Central memory CD8-positive, alpha-beta T cell (primary cell): Measurements from ENCODE around the gene ZC3HAV1.
"Not testable (repeated sequence)": the region's sequence is repeated elsewhere in the genome, so short reads cannot be mapped to it uniquely, and the experiment has no call there.

ENCODE experiments used
- ATAC-seq: fragments of 150-1000 bp; cut with Tn5 transposase; replicated peaks from 2 replicates; pipeline ENCODE4 v1.10.0; 2022; ENCODE audit warnings: mild to moderate bottlenecking, moderate FRiP score, moderate number of reproducible peaks; ENCODE audit not compliant: poor library complexity, severe bottlenecking; ENCODE audit errors: extremely low read depth
- DNase-seq, 2 donors: peaks; one replicate each; pipeline ENCODE4 v3.0.0; 2021; ENCODE audit warnings: low spot score in 2 of 2
- H3K27ac Mint-ChIP-seq: one replicate; pipeline ENCODE4 v1.8.0; 2022; ENCODE audit warnings: low read depth, mild to moderate bottlenecking, moderate library complexity, mixed read lengths
- H3K27me3 Mint-ChIP-seq: one replicate; pipeline ENCODE4 v1.8.0; 2022; ENCODE audit warnings: mixed read lengths
- H3K36me3 Mint-ChIP-seq: one replicate; pipeline ENCODE4 v1.8.0; 2022; ENCODE audit warnings: mild to moderate bottlenecking, moderate library complexity, mixed read lengths; ENCODE audit not compliant: insufficient read depth
- H3K4me1 Mint-ChIP-seq: one replicate; pipeline ENCODE4 v1.8.0; 2022; ENCODE audit warnings: mixed read lengths
- H3K4me3 Mint-ChIP-seq: one replicate; pipeline ENCODE4 v1.8.0; 2022; ENCODE audit warnings: mild to moderate bottlenecking, moderate library complexity, mixed read lengths
- H3K9me3 Mint-ChIP-seq: one replicate; pipeline ENCODE4 v1.8.0; 2022; ENCODE audit warnings: mixed read lengths

The ZC3HAV1 gene

DNA sequence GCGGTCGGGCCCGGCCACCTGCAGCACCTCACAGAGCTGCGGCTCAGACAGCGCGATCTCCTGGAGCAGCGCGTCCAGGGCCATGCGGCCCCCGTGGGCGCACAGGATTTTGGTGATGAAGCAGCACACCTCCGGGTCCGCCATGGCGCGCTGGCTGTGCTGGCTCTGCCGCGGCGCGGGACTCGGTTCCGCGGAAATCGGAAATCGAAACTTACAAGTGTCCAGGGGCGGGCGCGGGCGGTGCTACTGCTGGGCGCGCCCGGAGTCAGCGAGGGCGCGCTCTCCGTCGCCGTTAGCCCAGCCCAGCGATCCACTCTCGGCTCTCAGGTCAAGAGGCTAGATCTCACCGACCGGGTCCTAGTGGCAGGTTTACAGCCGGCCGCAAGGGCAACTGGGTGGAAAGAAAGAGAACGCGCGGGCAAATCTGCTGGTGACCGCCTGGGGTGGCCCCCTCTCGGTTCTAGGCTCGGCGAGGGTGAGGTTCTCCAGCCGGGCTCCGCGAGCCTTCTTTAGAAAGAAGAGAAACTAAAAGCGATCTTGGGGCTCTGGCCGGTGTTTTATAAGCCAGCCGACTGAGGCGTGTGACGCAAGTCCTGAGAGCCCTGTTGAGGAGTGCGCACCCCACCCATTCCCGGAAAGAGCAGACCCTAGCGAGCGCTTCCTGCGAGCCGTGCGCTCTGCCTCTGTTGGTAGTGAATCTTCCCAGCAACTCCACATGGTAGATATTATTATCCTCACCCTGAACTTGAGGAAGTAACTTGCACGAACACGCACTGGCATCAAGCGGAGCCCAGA is at the start of gene ZC3HAV1:
Gene ZC3HAV1, minus strand, starts transcription at position 533 of the 795 bp plus-strand sequence. Its CDS starts 389 bp downstream, at position 144.
- DNase-seq (peak; percentile 82 to 89), ATAC-seq (peak; percentile 89)
- Mint-ChIP-seq H3K4me3 (peak within 1 kb of the TSS; percentile 100), H3K27me3 (no peaks in the 10 kb centered on the region), H3K4me1 (peaks cover 49% of the 10 kb centered on the region), H3K9me3 (peaks cover 6% of the 10 kb centered on the region), H3K27ac (peak within 1 kb of the TSS; percentile 96), H3K36me3 (peaks cover 46% of the 10 kb centered on the region)

DNA sequence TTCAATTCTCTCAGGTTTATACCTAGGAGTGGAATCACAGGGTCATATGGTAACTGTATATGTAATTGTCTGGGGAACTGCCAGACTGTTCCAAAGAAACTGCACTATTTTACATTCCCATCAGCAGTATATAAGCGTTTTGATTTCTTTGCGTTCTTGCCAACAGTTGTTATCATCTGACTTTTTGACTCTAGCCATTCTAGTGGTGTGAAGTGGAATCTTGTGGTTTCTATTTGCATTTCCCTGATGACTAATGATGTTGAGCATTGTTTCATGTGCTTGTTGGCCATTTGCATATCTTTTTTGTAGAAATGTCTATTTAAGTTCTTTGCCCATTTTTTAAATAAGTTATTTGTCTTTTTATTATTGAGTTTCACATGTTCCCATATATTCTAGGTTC is 44.3 kb upstream of the ZC3HAV1 start:
- Mint-ChIP-seq H3K36me3 (no peaks in the 10 kb centered on the region), H3K27ac (no peak overlapping the region), H3K4me1 (no peaks in the 10 kb centered on the region), H3K27me3 (no peaks in the 10 kb centered on the region), H3K4me3 (no peak overlapping the region), H3K9me3 (no peaks in the 10 kb centered on the region)
- no peak for DNase-seq
- no peak for ATAC-seq

DNA sequence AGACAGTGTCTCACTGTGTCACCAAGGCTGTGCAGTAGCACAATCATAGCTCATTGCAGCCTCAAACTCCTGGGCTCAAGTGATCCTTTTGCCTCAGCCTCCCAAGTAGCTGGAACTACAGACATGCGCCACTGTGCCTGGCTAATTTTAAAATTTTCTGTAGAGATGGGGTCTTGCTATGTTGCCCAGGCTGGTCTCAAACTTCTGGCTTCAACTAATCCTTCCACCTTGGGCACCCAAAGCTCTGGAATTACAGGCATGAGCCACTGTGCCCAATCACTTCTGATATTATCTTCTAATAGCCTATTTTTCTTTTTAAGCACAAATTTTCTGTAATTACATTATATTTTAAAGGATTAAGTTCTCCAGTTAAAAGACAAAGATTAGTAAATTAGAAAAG is 42.6 kb upstream of the ZC3HAV1 start:
- Mint-ChIP-seq H3K36me3 (peaks cover 2% of the 10 kb centered on the region), H3K4me1 (no peaks in the 10 kb centered on the region), H3K4me3 (no peak overlapping the region), H3K9me3 (no peaks in the 10 kb centered on the region), H3K27me3 (no peaks in the 10 kb centered on the region), H3K27ac (no peak overlapping the region)
- DNase-seq (no peak), ATAC-seq (no peak)

DNA sequence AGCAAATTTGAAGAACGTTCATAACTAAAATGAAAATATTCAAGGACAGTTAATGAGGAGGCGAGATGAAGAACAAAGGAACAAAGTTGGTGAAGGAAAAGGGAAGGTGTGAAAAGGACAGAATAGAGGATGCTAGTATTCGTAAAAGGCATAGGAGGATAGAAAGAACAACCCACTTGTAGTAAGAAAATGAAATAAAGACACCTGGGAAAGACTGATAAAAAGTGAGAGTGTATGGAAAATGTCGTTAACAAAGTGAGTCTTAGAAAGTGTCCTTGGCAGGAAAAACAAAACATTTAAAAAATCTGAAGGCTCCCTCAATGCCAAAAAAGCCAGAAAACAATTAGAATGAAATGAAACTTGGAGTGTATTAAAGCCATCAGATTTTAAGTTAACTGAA is 29.6 kb upstream of the ZC3HAV1 start:
- no peaks in the 10 kb centered on the region for H3K27me3 Mint-ChIP-seq
- H3K36me3 Mint-ChIP-seq = no peaks in the 10 kb centered on the region
- H3K4me1 Mint-ChIP-seq = no peaks in the 10 kb centered on the region
- H3K4me3 Mint-ChIP-seq = no peak overlapping the region
- H3K27ac Mint-ChIP-seq = no peak overlapping the region
- no peak for ATAC-seq
- DNase-seq = no peak
- no peaks in the 10 kb centered on the region for H3K9me3 Mint-ChIP-seq

DNA sequence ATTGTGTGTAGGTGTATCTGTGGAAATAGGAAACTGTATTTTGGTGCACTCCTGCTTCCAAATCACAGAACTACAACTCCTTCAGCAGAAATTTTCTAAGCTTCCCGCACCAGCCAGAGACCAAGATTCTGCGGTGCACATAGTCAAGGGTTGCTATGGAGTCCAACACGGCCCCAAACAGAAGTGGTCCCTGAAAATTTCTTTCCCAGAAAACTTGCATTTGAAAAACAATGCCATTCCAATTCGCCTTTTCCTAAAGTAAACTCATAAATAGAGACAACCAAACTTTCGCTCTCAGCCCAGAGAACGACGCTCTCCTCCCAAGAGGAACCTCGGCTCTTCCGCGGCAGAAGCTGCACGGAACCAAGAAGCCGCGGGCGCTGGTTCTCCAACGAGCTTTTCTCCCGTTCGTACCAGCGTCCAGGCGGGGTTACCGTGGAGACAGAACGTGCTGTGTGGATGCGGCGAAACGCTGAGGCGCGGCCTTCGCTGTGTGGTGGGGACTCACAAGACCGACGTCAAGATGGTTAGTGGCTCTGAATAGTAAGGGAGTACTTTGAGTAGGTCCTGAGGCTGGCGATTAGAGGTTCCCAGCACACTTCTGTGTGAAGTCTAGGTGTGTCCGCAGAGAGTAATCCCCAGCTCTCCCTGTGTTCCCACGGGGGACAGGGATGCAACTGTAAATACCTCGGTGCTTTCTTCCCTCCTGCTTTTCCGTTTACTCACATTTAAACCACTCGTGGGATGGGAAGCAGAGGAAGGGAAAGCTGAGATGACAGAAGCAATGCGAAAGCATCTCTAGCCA is 24.0 kb upstream of the ZC3HAV1 start:
- Mint-ChIP-seq H3K4me1 (peaks cover 14% of the 10 kb centered on the region), H3K36me3 (peaks cover 2% of the 10 kb centered on the region), H3K27ac (peak overlapping the region; percentile 91), H3K9me3 (no peaks in the 10 kb centered on the region), H3K4me3 (peak overlapping the region; percentile 78), H3K27me3 (no peaks in the 10 kb centered on the region)
- ATAC-seq = peak; percentile 99
- peak; percentile 84 to 85 for DNase-seq

DNA sequence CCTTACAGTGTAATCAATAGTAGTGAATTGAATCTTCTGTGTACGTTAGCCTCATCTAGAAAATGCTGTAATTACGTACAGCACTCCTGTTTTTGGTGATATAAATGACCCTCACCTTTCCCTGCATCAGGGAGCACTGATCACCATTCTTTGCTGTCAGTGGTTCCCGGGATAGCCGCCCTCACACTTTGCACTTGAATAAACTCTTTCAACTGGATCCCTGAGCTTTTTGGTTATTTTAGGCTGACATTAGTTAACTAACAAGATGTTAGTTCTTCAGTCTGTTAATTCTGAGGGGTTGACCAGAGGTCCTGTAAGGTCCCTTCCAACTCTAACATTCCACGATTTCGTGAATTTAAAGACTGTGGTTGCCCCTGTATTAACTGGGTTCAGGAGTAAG is 23.4 kb upstream of the ZC3HAV1 start:
- ATAC-seq (no peak), DNase-seq (no peak)
- Mint-ChIP-seq H3K4me3 (peak overlapping the region; percentile 78), H3K4me1 (peaks cover 14% of the 10 kb centered on the region), H3K9me3 (no peaks in the 10 kb centered on the region), H3K27me3 (no peaks in the 10 kb centered on the region), H3K27ac (no peak overlapping the region), H3K36me3 (peaks cover 2% of the 10 kb centered on the region)

DNA sequence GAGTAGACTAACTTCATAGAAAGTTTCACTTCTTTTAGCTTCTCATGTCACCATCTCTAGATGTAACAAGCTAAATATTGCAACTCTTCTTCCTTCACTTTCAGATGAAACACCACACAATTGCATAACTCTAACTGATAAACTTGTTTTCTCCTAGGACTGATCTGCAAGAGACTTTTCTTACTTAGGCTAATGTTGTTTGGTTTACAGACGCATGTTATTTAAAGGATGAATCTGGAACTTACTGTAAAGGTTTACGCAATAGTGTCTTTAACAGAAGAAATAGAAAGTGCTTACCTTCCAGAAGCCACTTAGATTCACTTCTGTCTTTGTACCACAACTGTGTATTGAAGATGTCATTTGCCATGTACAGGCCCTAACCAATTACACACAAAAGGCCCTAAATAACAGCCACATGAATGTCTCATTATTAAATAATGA is 22.1 kb upstream of the ZC3HAV1 start:
- ATAC-seq (no peak), DNase-seq (no peak)
- H3K4me1 Mint-ChIP-seq = peaks cover 14% of the 10 kb centered on the region
- H3K9me3 Mint-ChIP-seq = no peaks in the 10 kb centered on the region
- H3K27me3 Mint-ChIP-seq = no peaks in the 10 kb centered on the region
- H3K4me3 Mint-ChIP-seq = no peak overlapping the region
- no peak overlapping the region for H3K27ac Mint-ChIP-seq
- peaks cover 2% of the 10 kb centered on the region for H3K36me3 Mint-ChIP-seq

DNA sequence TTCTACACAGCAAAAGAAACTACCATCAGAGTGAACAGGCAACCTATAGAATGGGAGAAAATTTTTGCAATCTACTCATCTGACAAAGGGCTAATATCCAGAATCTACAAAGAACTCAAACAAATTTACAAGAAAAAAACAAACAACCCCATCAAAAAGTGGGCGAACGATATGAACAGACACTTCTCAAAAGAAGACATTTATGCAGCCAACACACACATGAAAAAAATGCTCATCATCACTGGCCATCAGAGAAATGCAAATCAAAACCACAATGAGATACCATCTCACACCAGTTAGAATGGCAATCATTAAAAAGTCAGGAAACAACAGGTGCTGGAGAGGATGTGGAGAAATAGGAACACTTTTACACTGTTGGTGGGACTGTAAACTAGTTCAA is 20.3 kb upstream of the ZC3HAV1 start:
- not testable (repeated sequence) for H3K36me3 Mint-ChIP-seq, H3K27ac Mint-ChIP-seq, ATAC-seq, H3K9me3 Mint-ChIP-seq, DNase-seq, H3K27me3 Mint-ChIP-seq, H3K4me3 Mint-ChIP-seq
- peaks cover 14% of the 10 kb centered on the region for H3K4me1 Mint-ChIP-seq

DNA sequence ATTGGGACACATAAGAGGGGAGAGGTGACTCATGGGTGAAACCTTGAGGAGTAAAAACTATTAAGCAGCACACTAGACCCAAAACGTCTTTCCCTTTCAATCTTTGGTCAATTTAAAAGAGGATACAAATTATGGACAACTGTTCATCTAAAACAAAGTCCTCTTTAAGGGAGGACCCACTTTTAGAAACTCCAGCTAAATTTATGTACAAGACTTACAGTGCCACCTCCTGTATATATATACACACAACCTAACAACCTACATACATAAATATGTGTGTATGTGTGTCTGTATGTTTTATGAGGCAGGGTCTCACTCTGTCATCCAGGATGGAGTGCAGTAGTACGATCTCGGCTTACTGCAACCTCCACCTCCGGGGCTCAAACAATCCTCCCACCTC is 18.1 kb upstream of the ZC3HAV1 start:
- Mint-ChIP-seq H3K4me3 (no peak overlapping the region), H3K36me3 (peaks cover 1% of the 10 kb centered on the region), H3K9me3 (no peaks in the 10 kb centered on the region), H3K27me3 (no peaks in the 10 kb centered on the region), H3K4me1 (no peaks in the 10 kb centered on the region), H3K27ac (no peak overlapping the region)
- ATAC-seq (no peak), DNase-seq (no peak)

DNA sequence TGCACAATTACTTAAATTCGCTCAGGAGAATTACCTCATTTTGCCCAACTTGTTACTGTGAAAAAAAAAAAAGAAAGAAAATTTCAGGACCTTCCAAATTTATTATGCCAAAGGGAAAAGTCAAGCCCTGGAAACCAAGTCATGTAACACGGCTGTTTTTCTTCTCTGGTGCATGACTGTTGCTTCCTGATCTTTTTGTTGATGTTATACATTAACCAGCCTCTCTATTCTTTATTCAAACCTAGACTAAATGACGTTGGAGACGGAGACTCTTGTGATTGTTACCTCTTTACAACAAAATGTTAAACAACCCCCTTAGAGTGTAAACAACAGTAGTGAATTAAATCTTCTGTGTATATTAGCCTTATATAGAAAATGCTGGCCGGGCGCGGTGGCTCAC is 16.1 kb upstream of the ZC3HAV1 start:
- H3K4me1 Mint-ChIP-seq = no peaks in the 10 kb centered on the region
- H3K9me3 Mint-ChIP-seq = no peaks in the 10 kb centered on the region
- no peak overlapping the region for H3K4me3 Mint-ChIP-seq
- H3K27ac Mint-ChIP-seq = no peak overlapping the region
- peaks cover 1% of the 10 kb centered on the region for H3K36me3 Mint-ChIP-seq
- no peaks in the 10 kb centered on the region for H3K27me3 Mint-ChIP-seq
- DNase-seq (no peak), ATAC-seq (no peak)

DNA sequence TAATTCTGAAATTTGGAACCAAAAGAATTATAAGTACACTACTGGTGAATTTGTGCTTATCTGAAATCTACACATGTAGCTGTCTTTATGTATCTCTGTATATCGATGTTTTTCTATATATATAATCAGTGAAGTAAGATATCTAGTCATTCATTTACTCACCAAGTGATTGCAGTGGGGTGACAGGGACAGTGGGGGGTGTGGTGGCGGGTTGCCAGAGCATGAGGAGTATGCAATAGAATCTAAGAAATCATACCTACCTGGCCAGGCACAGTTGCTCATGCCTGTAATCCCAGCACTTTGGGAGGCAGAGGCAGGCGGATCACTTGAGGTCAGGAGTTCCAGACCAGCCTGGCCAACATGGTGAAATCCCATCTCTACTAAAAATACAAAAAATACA is 15.5 kb upstream of the ZC3HAV1 start:
- H3K4me3 Mint-ChIP-seq, H3K27ac Mint-ChIP-seq: not testable (repeated sequence)

DNA sequence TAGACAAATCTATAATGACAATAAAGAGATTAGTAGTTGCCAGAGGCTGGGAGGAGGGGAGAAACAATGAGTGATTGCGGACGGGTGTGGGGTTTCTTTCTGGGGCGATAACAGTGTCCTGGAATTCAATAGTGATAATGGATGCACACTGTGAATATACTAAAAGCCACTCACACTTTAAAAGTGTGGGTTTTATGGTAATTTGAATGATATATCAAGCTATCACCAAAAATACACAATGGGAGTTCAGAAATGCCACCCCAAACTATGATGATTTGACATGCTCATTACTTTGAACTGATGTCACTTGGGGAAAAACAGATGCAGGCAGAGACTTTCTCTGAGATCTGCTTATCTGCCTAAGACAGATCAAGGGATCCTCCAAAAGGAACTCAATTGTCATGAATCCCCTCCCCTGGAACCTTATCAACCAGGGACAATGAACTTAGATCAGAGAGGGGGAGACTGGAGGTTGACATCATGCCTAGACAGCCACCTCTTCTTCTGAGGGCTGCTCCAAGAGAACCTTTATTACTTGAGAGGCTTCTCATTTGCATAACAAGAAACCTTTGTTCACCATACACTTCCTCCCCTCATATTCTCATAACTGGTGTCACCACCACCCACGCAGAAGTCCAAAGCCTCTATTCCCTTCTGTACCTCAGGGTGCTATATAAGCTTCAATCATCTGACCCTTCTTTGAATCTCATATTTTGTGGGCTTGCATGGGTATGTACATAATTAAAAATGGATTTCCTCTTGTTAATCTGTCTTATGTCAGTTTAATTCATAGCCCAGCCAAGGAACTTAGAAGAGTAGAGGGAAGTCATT is 14.8 kb upstream of the ZC3HAV1 start:
- Mint-ChIP-seq H3K4me3 (no peak overlapping the region), H3K27me3 (no peaks in the 10 kb centered on the region), H3K27ac (no peak overlapping the region), H3K4me1 (no peaks in the 10 kb centered on the region), H3K36me3 (peaks cover 1% of the 10 kb centered on the region), H3K9me3 (no peaks in the 10 kb centered on the region)
- ATAC-seq = no peak
- DNase-seq = no peak

More for the DNA sequence above, 15.5 kb upstream of the ZC3HAV1 start:
- ATAC-seq, DNase-seq, H3K36me3 Mint-ChIP-seq, H3K27me3 Mint-ChIP-seq, H3K4me1 Mint-ChIP-seq, H3K9me3 Mint-ChIP-seq: not testable (repeated sequence)
